GM21360 (cell line): ENCODE results near the gene CXCL1.

Source experiments
- ATAC-seq: cut with Tn5 transposase; IDR thresholded peaks from one replicate; pipeline ENCODE4 v1.9.1; 2021; ENCODE audit warnings: mild to moderate bottlenecking, moderate library complexity; ENCODE audit not compliant: unreplicated experiment

Gene CXCL1

GRCh38 chr4:73912191-73912590 lies 43.0 kb downstream of the CXCL1 start:
- no peak for ATAC-seq

GRCh38 chr4:73914071-73914470 lies 44.9 kb downstream of the CXCL1 start:
- ATAC-seq, result no peak

GRCh38 chr4:73916172-73916925 lies 47.2 kb downstream of the CXCL1 start:
- no peak for ATAC-seq

- no peak for ATAC-seq
These were observed 47.9 kb downstream of the CXCL1 start for GRCh38 chr4:73917081-73917501.

GRCh38 chr4:73918058-73918457 lies 48.9 kb downstream of the CXCL1 start:
- no peak for ATAC-seq

GRCh38 chr4:73919691-73920090 lies 50.5 kb downstream of the CXCL1 start:
- no peak for ATAC-seq
